CD4-positive, alpha-beta memory T cell (primary cell): Measurements from ENCODE around the gene ARHGEF11. TPM values are rescaled to one million over a fixed set of nuclear protein-coding genes. Genes with fewer than 3 reads are reported as not detected.

ENCODE experiments used
- CTCF ChIA-PET: fragments of 350-600 bp; sonication (Branson Sonifier 250); formaldehyde crosslinking; loops from one replicate; lab custom pipeline; 2021; ENCODE audit warnings: inconsistent platforms; ENCODE audit not compliant: partially characterized antibody; lab: Charles Lee
- POLR2A ChIA-PET: fragments of 350-600 bp; sonication (Branson Sonifier 250); formaldehyde crosslinking; loops from one replicate; lab custom pipeline; 2021; ENCODE audit not compliant: partially characterized antibody; lab: Charles Lee
- DNase-seq, 5 donors: peaks; one replicate each; pipeline versions ENCODE4 v3.0.0 to v3.0.0-alpha.2; 2020 to 2022; ENCODE audit warnings: mixed read lengths in 1 of 5
- H3K27ac ChIP-seq: one replicate; pipeline ENCODE4 v1.7.0; 2013; ENCODE audit warnings: low read depth, low read length
- H3K27me3 ChIP-seq: 2 replicates; pipeline ENCODE4 v1.7.0; 2013; ENCODE audit warnings: mild to moderate bottlenecking, low read length, moderate library complexity; ENCODE audit not compliant: insufficient read depth
- H3K36me3 ChIP-seq: 2 replicates; pipeline ENCODE4 v1.7.0; 2013; ENCODE audit warnings: mild to moderate bottlenecking, low read length, moderate library complexity; ENCODE audit not compliant: insufficient read depth
- H3K4me1 ChIP-seq: 2 replicates; pipeline ENCODE4 v1.7.0; 2013; ENCODE audit warnings: mild to moderate bottlenecking, low read length, moderate library complexity; ENCODE audit not compliant: insufficient read depth
- H3K4me3 ChIP-seq, 2 donors: one replicate each; pipeline ENCODE4 v1.7.0; 2013; ENCODE audit warnings: low read length in 2 of 2, mild to moderate bottlenecking in 1 of 2
- H3K9me3 ChIP-seq, 2 donors: one replicate each; pipeline ENCODE4 v1.7.0; 2013; ENCODE audit warnings: low read length in 2 of 2, control low read depth in 1 of 2; ENCODE audit not compliant: control insufficient read depth in 1 of 2
- H3K27ac Mint-ChIP-seq, 7 donors: one replicate each; pipeline ENCODE4 v1.8.0; 2020 to 2021; ENCODE audit warnings: mixed read lengths in 7 of 7, mild to moderate bottlenecking in 6 of 7, inconsistent platforms in 3 of 7, moderate library complexity in 3 of 7
- H3K27me3 Mint-ChIP-seq, 2 donors: one replicate each; pipeline ENCODE4 v1.8.0; 2020 to 2021; ENCODE audit warnings: mixed read lengths in 2 of 2
- H3K36me3 Mint-ChIP-seq, 2 donors: one replicate each; pipeline ENCODE4 v1.8.0; 2020 to 2021; ENCODE audit warnings: mixed read lengths in 2 of 2, inconsistent platforms in 1 of 2, mild to moderate bottlenecking in 1 of 2
- H3K4me1 Mint-ChIP-seq, 4 donors: one replicate each; pipeline ENCODE4 v1.8.0; 2020 to 2021; ENCODE audit warnings: mixed read lengths in 4 of 4, mild to moderate bottlenecking in 1 of 4
- H3K4me3 Mint-ChIP-seq, 8 donors: one replicate each; pipeline ENCODE4 v1.8.0; 2020 to 2021; ENCODE audit warnings: mixed read lengths in 8 of 8, mild to moderate bottlenecking in 7 of 8, moderate library complexity in 6 of 8, inconsistent platforms in 3 of 8
- H3K9me3 Mint-ChIP-seq, 8 donors: one replicate each; pipeline ENCODE4 v1.8.0; 2020 to 2021; ENCODE audit warnings: mixed read lengths in 8 of 8, mild to moderate bottlenecking in 5 of 8, inconsistent platforms in 3 of 8, moderate library complexity in 1 of 8
- intact Hi-C: fragments of 100-400 bp; cut with micrococcal nuclease; formaldehyde crosslinking; loops from one replicate; pipeline ENCODE4 v1.15.1; 2023
- polyA plus RNA-seq, 2 donors: library from polyadenylated mRNA; unstranded; fragments of 300-500 nt; fragmentation: Illumina TruSeq; gene quantifications; one replicate each; pipeline ENCODE4 v1.2.3, GENCODE V29; 2021
- total RNA-seq, 2 experiments: library from RNA; stranded (reverse); gene quantifications; one replicate each; pipeline ENCODE4 v1.2.3, GENCODE V29; 2021

ARHGEF11 gene
- total and polyA plus RNA-seq, 4 experiments from 2014 or later, result 7.9 to 24.1 (median 20.9) TPM

DNA sequence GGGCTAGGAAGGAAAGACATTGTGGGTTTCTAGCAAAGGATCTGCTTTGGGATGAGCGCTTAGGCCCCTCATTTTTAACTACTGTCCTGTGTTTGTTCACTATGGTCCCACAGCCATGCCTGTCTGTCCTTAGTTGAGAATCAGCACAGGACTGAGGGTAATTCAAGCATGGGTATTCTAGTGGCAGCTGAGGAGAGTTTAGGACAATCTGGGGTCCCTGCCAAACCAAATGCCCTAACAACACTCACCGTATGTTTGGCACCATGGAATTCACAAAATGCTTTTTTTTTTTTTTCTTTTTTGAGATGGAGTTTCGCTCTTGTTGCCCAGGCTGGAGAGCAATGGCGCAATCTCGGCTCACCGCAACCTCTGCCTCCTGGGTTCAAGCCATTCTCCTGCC lies 10.4 kb downstream of the ARHGEF11 start:
- no peaks in the 10 kb centered on the region for H3K4me1 ChIP-seq
- no peaks in the 10 kb centered on the region for H3K36me3 ChIP-seq
- intact Hi-C loops, result no loop called here
- DNase-seq, result no peak
- H3K4me3 ChIP-seq, result no peak overlapping the region
- H3K27me3 Mint-ChIP-seq, result peaks cover 11 to 19% of the 10 kb centered on the region in 2 donors
- H3K27me3 ChIP-seq, result no peaks in the 10 kb centered on the region
- no peak overlapping the region for H3K27ac Mint-ChIP-seq
- H3K4me3 Mint-ChIP-seq, result no peak overlapping the region
- no peak overlapping the region for H3K27ac ChIP-seq
- no peaks in the 10 kb centered on the region for H3K9me3 ChIP-seq
- no peaks in the 10 kb centered on the region for H3K36me3 Mint-ChIP-seq
- peaks cover 0 to 2% (median 0%) of the 10 kb centered on the region in 8 donors for H3K9me3 Mint-ChIP-seq
- ChIA-PET CTCF (no interaction called here), POLR2A (no interaction called here)
- no peaks in the 10 kb centered on the region for H3K4me1 Mint-ChIP-seq

GRCh38 chr1:157034137-157034800 lies 11.3 kb downstream of the ARHGEF11 start:
- DNase-seq, result no peak
- Mint-ChIP-seq H3K4me1 (no peaks in the 10 kb centered on the region), H3K27ac (no peak overlapping the region), H3K9me3 (peaks cover 0 to 2% (median 0%) of the 10 kb centered on the region in 8 donors), H3K4me3 (no peak overlapping the region), H3K36me3 (no peaks in the 10 kb centered on the region), H3K27me3 (peaks cover 11 to 17% of the 10 kb centered on the region in 2 donors)
- Histone ChIP-seq H3K36me3 (no peaks in the 10 kb centered on the region), H3K27me3 (no peaks in the 10 kb centered on the region), H3K4me3 (no peak overlapping the region), H3K4me1 (no peaks in the 10 kb centered on the region), H3K27ac (no peak overlapping the region), H3K9me3 (no peaks in the 10 kb centered on the region)
- intact Hi-C loops, result no loop called here
- ChIA-PET POLR2A (no interaction called here), CTCF (interaction anchor here (0.8 kb wide), 1 partner anchor 40 kb away, joined by 3 read pairs; no protein-coding TSS in a partner anchor)

GRCh38 chr1:157033357-157033876 lies 12.1 kb downstream of the ARHGEF11 start:
- CTCF ChIA-PET, result interaction anchor here (0.8 kb wide), 1 partner anchor 41 kb away, joined by 3 read pairs; no protein-coding TSS in a partner anchor
- DNase-seq, result no peak
- Histone ChIP-seq H3K27ac (no peak overlapping the region), H3K4me3 (no peak overlapping the region), H3K9me3 (no peaks in the 10 kb centered on the region), H3K4me1 (no peaks in the 10 kb centered on the region), H3K27me3 (no peaks in the 10 kb centered on the region), H3K36me3 (no peaks in the 10 kb centered on the region)
- H3K4me1 Mint-ChIP-seq, result no peaks in the 10 kb centered on the region
- no peak overlapping the region for H3K27ac Mint-ChIP-seq
- H3K9me3 Mint-ChIP-seq, result peaks cover 0 to 2% (median 0%) of the 10 kb centered on the region in 8 donors
- H3K4me3 Mint-ChIP-seq, result no peak overlapping the region
- intact Hi-C loops, result no loop called here
- no peaks in the 10 kb centered on the region for H3K36me3 Mint-ChIP-seq
- peaks cover 7 to 15% of the 10 kb centered on the region in 2 donors for H3K27me3 Mint-ChIP-seq
- POLR2A ChIA-PET, result no interaction called here

GRCh38 chr1:157032303-157032702 lies 13.2 kb downstream of the ARHGEF11 start:
- Histone ChIP-seq H3K36me3 (no peaks in the 10 kb centered on the region), H3K27me3 (no peaks in the 10 kb centered on the region), H3K27ac (no peak overlapping the region), H3K9me3 (no peaks in the 10 kb centered on the region), H3K4me3 (no peak overlapping the region), H3K4me1 (no peaks in the 10 kb centered on the region)
- no peak overlapping the region for H3K4me3 Mint-ChIP-seq
- DNase-seq, result no peak
- ChIA-PET POLR2A (no interaction called here), CTCF (no interaction called here)
- peaks cover 9 to 10% of the 10 kb centered on the region in 2 donors for H3K27me3 Mint-ChIP-seq
- H3K27ac Mint-ChIP-seq, result no peak overlapping the region
- no peaks in the 10 kb centered on the region for H3K36me3 Mint-ChIP-seq
- H3K4me1 Mint-ChIP-seq, result no peaks in the 10 kb centered on the region
- intact Hi-C loops, result no loop called here
- H3K9me3 Mint-ChIP-seq, result peaks cover 0 to under 1% (median 0%) of the 10 kb centered on the region in 8 donors

GRCh38 chr1:157030728-157031127 lies 14.8 kb downstream of the ARHGEF11 start:
- Histone ChIP-seq H3K4me1 (no peaks in the 10 kb centered on the region), H3K9me3 (no peaks in the 10 kb centered on the region), H3K4me3 (no peak overlapping the region), H3K36me3 (no peaks in the 10 kb centered on the region), H3K27me3 (no peaks in the 10 kb centered on the region), H3K27ac (no peak overlapping the region)
- no peak overlapping the region for H3K4me3 Mint-ChIP-seq
- peaks cover 9 to 10% of the 10 kb centered on the region in 2 donors for H3K27me3 Mint-ChIP-seq
- H3K27ac Mint-ChIP-seq, result no peak overlapping the region
- no peaks in the 10 kb centered on the region for H3K9me3 Mint-ChIP-seq
- intact Hi-C loops, result no loop called here
- CTCF ChIA-PET, result no interaction called here
- H3K36me3 Mint-ChIP-seq, result no peaks in the 10 kb centered on the region
- POLR2A ChIA-PET, result no interaction called here
- no peaks in the 10 kb centered on the region for H3K4me1 Mint-ChIP-seq
- no peak for DNase-seq

DNA sequence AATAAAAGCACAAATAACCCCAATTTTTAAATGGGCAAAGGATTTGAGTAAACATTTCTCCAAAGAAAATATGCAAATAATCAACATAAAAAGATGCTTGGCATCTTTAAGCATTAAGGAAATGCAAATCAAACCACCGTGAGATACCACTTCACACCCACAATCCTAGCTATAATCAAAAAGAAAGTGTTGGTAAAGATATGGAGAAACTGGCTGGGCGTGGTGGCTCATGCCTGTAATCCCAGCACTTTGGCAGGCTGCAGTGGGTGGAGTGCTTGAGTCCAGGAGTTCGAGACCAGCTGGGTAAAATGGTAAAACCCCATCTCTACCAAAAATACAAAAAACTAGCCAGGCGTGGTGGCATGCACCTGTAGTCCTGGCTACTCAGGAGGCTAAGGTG lies 16.9 kb downstream of the ARHGEF11 start:
- no peaks in the 10 kb centered on the region for H3K4me1 ChIP-seq
- DNase-seq, result no peak
- H3K36me3 Mint-ChIP-seq, result no peaks in the 10 kb centered on the region
- H3K27me3 Mint-ChIP-seq, result peaks cover 8% of the 10 kb centered on the region in 2 donors
- H3K4me1 Mint-ChIP-seq, result no peaks in the 10 kb centered on the region
- H3K36me3 ChIP-seq, result no peaks in the 10 kb centered on the region
- H3K27ac Mint-ChIP-seq, result no peak overlapping the region
- intact Hi-C loops, result no loop called here
- ChIA-PET CTCF (no interaction called here), POLR2A (no interaction called here)
- H3K27me3 ChIP-seq, result no peaks in the 10 kb centered on the region
- no peak overlapping the region for H3K4me3 Mint-ChIP-seq
- no peak overlapping the region for H3K4me3 ChIP-seq
- no peak overlapping the region for H3K27ac ChIP-seq
- no peaks in the 10 kb centered on the region for H3K9me3 ChIP-seq
- H3K9me3 Mint-ChIP-seq, result no peaks in the 10 kb centered on the region

DNA sequence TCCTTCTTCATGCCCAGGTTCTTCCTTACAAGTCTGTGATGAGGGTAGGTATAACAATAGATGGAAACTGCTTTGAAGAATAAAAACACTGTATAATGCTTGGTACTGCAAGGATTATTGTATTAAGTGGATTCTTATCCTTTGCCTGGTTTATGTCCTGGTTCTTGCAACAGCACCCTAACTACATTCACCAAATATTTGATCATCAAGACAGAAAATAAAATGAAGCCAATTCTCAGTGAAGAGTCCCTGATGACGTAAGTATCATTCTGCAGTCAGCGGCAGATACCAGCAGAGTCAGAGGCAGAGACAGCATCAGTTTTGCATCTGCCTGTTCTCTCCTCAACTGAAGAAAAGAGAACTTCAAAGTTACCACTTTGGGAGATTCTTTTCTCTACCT lies 19.7 kb downstream of the ARHGEF11 start:
- intact Hi-C loops, result no loop called here
- peaks cover 0 to 3% of the 10 kb centered on the region in 2 donors for H3K9me3 ChIP-seq
- Mint-ChIP-seq H3K27ac (no peak overlapping the region), H3K36me3 (peaks cover 0 to 3% of the 10 kb centered on the region in 2 donors), H3K4me3 (no peak overlapping the region), H3K4me1 (no peaks in the 10 kb centered on the region), H3K9me3 (peaks cover 0 to 24% (median 14%) of the 10 kb centered on the region in 8 donors), H3K27me3 (peaks cover 12 to 16% of the 10 kb centered on the region in 2 donors)
- ChIA-PET CTCF (no interaction called here), POLR2A (no interaction called here)
- no peak overlapping the region for H3K27ac ChIP-seq
- H3K36me3 ChIP-seq, result no peaks in the 10 kb centered on the region
- no peaks in the 10 kb centered on the region for H3K27me3 ChIP-seq
- H3K4me1 ChIP-seq, result no peaks in the 10 kb centered on the region
- no peak overlapping the region for H3K4me3 ChIP-seq
- DNase-seq, result no peak
